Activated naive CD8-positive, alpha-beta T cell treated with anti-CD3 and anti-CD28 coated beads, Interleukin-2, amount 10 ng/mL, durations not matched to agents 7 days and 5 days (primary cell): ENCODE results near the gene MARK1. TPM values are rescaled to one million over a fixed set of nuclear protein-coding genes. Genes with fewer than 3 reads are reported as not detected.
A peak's percentile ranks its signal among the peaks of the same experiment; 100 is the strongest.

Experiments
- ATAC-seq: fragments of 150-1000 bp; cut with Tn5 transposase; one replicate; pipeline ENCODE4 v1.10.0; 2021; ENCODE audit warnings: low read depth, moderate library complexity
- POLR2A ChIA-PET: fragments of 350-600 bp; sonication (Branson Sonifier 250); formaldehyde crosslinking; loops from one replicate; lab custom pipeline; 2021; ENCODE audit warnings: antibody characterized with exemption; lab: Charles Lee
- DNase-seq: peaks from one replicate; pipeline ENCODE4 v3.0.0; 2021
- H3K27ac Mint-ChIP-seq: one replicate; pipeline ENCODE4 v1.8.0; 2022; ENCODE audit warnings: mild to moderate bottlenecking, mixed read lengths
- H3K27me3 Mint-ChIP-seq: one replicate; pipeline ENCODE4 v1.8.0; 2022; ENCODE audit warnings: mild to moderate bottlenecking, moderate library complexity, mixed read lengths
- H3K36me3 Mint-ChIP-seq: one replicate; pipeline ENCODE4 v1.8.0; 2021; ENCODE audit warnings: mild to moderate bottlenecking, mixed read lengths
- H3K4me1 Mint-ChIP-seq: one replicate; pipeline ENCODE4 v1.8.0; 2021; ENCODE audit warnings: mixed read lengths
- H3K4me3 Mint-ChIP-seq: one replicate; pipeline ENCODE4 v1.8.0; 2022; ENCODE audit warnings: mild to moderate bottlenecking, moderate library complexity, mixed read lengths
- H3K9me3 Mint-ChIP-seq: one replicate; pipeline ENCODE4 v1.8.0; 2021; ENCODE audit warnings: mixed read lengths
- total RNA-seq, 2 experiments: library from RNA; stranded (reverse); gene quantifications; one replicate each; pipeline ENCODE4 v1.2.3, GENCODE V29; 2021

The MARK1 gene
- total RNA-seq, 2 experiments from 2014 or later: not detected

DNA sequence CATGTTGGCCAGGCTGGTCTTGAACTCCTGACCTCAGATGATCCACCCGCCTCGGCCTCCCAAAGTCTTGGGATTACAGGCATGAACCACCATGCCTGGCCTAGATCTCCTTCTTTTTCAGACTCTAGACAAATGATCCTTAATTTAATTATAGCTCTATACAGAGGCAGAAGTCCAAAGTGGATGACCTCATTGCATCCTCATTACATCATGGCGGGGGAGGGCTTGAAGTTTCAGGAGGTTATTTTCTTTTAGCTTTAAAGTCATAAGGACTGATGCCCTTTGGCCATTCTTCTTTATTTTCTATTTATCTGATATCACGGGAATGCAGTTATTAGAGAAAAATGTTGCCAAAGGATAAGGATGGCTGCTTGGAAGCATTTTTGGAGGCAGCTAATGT, 14.1 kb upstream of the MARK1 start:
- H3K4me1 Mint-ChIP-seq: no peaks in the 10 kb centered on the region
- no peak overlapping the region for H3K4me3 Mint-ChIP-seq
- H3K9me3 Mint-ChIP-seq: no peaks in the 10 kb centered on the region
- DNase-seq: no peak
- POLR2A ChIA-PET: no interaction called here
- ATAC-seq: no peak
- H3K27ac Mint-ChIP-seq: no peak overlapping the region
- H3K36me3 Mint-ChIP-seq: no peaks in the 10 kb centered on the region
- peaks cover 2% of the 10 kb centered on the region for H3K27me3 Mint-ChIP-seq

DNA sequence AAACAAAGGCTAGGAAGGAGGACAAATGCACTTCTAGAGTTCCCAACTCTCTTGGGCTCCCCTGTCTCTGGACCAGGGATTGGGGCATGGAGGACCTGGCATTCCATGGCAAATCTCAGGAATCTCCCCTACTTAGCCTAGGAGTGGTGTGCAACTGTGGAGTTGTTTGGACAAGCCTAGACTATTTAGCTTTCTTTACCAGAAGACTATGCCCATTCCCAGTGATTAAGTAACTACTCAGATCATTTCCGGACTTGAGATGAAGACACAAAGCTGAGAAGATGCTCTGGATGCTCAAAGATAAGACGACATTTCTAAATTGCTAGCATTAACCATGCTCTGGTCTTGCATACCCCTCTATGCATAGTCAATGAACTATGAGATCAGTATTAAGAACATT, 13.7 kb upstream of the MARK1 start:
- POLR2A ChIA-PET: no interaction called here
- H3K36me3 Mint-ChIP-seq: no peaks in the 10 kb centered on the region
- no peak overlapping the region for H3K27ac Mint-ChIP-seq
- H3K27me3 Mint-ChIP-seq: peaks cover 2% of the 10 kb centered on the region
- H3K9me3 Mint-ChIP-seq: no peaks in the 10 kb centered on the region
- ATAC-seq (no peak), DNase-seq (no peak)
- no peak overlapping the region for H3K4me3 Mint-ChIP-seq
- H3K4me1 Mint-ChIP-seq: no peaks in the 10 kb centered on the region

DNA sequence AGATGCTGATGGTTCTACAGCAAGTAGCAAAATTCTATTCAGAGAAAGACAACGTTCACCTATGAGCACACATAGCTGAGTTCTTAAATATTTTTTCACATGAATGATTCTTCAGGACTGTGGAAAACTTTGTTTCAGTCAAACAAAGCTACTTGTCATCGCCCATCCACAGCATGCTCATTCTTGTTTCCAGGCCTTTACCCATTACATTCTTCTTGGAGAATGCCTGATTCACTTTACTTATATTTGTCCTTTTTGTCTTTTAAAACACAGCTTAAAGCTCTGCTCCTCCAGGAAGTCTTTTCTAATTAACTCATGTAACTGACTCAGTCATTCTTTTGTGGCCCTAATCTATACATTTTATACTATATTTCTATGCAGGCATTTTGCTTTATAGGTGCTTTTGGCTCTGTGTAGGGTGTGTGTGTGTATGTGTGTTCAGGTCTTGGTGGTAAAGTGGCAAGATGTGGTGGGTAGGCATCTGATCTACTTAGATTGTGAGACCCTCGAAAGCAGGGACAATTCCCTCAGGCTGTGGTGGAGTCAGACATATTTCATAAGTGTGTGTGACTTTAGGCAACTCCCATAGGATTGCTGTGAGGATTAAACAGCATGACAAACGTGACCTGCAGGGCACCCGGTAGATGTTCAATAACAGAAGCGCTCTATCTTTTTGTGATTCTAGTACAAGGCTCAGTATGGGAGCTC, 11.8 kb upstream of the MARK1 start:
- ATAC-seq (no peak), DNase-seq (no peak)
- no peaks in the 10 kb centered on the region for H3K4me1 Mint-ChIP-seq
- H3K4me3 Mint-ChIP-seq: no peak overlapping the region
- POLR2A ChIA-PET: no interaction called here
- H3K27me3 Mint-ChIP-seq: peaks cover 13% of the 10 kb centered on the region
- no peak overlapping the region for H3K27ac Mint-ChIP-seq
- H3K9me3 Mint-ChIP-seq: no peaks in the 10 kb centered on the region
- H3K36me3 Mint-ChIP-seq: no peaks in the 10 kb centered on the region

DNA sequence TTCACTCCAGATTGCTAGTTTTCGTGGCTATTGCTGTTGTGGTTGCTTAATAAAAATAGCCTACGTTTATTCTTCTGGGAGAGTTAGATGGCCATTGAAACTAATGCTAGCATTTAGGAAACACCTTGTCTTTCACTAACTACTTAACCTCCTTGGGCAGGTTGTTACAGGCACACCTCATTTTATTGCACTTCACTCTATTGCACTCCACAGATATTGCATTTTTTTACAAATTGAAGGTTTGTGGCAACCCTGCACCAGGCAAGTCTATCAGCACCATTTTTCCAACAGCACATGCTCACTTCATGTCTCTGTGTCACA, 11.3 kb upstream of the MARK1 start:
- no peak overlapping the region for H3K4me3 Mint-ChIP-seq
- no peaks in the 10 kb centered on the region for H3K36me3 Mint-ChIP-seq
- H3K27me3 Mint-ChIP-seq: peaks cover 13% of the 10 kb centered on the region
- DNase-seq (no peak), ATAC-seq (no peak)
- H3K4me1 Mint-ChIP-seq: no peaks in the 10 kb centered on the region
- POLR2A ChIA-PET: no interaction called here
- no peak overlapping the region for H3K27ac Mint-ChIP-seq
- no peaks in the 10 kb centered on the region for H3K9me3 Mint-ChIP-seq

DNA sequence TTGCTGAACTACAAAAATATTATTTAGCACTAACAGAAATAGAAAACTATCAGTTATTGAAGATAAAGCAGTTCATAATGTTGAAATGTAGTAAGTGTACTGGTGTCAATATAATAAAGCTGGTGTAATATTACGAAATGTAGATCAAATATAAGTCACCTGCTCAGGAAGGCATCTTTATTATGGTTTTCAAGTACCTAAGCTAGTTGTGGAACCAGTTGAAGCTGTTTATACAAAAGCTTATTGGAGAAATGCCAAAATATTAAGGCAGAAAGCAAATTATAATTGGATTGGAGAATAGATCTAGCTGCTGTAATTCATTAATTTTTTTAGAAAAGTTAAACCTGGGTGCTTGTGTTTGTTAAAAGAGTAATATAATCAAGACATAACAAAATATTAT, 6.2 kb upstream of the MARK1 start:
- H3K36me3 Mint-ChIP-seq: no peaks in the 10 kb centered on the region
- ATAC-seq: no peak
- H3K9me3 Mint-ChIP-seq: no peaks in the 10 kb centered on the region
- no peak overlapping the region for H3K27ac Mint-ChIP-seq
- H3K27me3 Mint-ChIP-seq: peaks cover 34% of the 10 kb centered on the region
- no peaks in the 10 kb centered on the region for H3K4me1 Mint-ChIP-seq
- POLR2A ChIA-PET: no interaction called here
- no peak overlapping the region for H3K4me3 Mint-ChIP-seq
- no peak for DNase-seq

DNA sequence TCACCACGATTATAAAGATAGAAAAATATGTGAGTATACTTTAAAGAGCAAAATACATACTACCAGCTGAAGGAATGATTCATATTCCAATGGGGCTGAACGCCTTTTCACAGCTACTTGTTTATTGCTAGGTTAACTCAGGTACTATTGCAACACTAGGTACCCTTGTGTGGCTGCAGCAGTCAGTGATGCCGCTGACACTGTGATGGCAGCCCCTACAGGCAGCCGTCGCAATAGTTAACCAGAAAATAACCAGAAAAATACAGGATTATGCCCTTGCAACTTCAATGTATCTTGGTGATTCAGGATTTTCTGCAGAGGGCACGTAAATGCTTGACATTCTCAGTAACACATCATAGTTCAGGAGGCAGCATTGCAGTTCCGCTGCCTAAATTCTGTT, 1.6 kb upstream of the MARK1 start:
- Mint-ChIP-seq H3K36me3 (no peaks in the 10 kb centered on the region), H3K9me3 (no peaks in the 10 kb centered on the region), H3K4me3 (no peak overlapping the region), H3K27me3 (peaks cover 50% of the 10 kb centered on the region), H3K4me1 (peaks cover 11% of the 10 kb centered on the region), H3K27ac (no peak overlapping the region)
- no peak for DNase-seq
- POLR2A ChIA-PET: no interaction called here
- no peak for ATAC-seq

DNA sequence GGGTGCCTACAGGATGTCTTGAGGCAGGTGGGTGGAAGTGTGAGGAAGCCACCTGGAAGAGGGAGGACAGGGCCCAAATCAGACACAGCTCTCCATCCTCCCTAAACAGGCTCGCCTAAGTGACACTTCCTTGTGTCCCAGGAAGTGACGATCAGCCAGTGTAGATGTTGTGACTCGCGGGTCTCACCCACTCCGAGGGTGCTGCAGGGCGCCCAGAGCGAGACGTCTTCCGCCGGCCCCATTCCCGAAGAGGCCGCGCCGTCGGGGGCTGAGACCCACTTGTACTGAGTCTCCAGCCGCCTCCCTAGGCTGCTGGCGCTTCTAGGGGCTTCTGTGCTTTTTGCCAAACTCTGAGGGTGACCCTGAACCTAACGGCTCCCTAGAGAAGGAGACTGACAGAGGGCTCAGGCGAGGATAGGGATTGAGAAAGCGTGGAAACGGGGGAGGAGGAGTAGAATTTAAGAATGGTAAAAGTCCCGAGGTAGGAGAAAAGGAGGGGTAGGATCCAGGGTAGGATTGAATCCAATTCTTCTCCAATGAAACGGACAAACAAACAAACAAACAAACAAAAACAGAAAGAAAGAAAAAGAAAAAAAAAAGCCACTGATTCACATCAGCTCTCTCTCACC, 543 bp upstream of the MARK1 start:
- ATAC-seq (peak; percentile 24), DNase-seq (peak; percentile 31)
- Mint-ChIP-seq H3K27ac (no peak overlapping the region), H3K4me3 (peak overlapping the region; percentile 86), H3K9me3 (no peaks in the 10 kb centered on the region), H3K27me3 (peaks cover 49% of the 10 kb centered on the region), H3K36me3 (no peaks in the 10 kb centered on the region), H3K4me1 (peaks cover 11% of the 10 kb centered on the region)
- POLR2A ChIA-PET: no interaction called here

DNA sequence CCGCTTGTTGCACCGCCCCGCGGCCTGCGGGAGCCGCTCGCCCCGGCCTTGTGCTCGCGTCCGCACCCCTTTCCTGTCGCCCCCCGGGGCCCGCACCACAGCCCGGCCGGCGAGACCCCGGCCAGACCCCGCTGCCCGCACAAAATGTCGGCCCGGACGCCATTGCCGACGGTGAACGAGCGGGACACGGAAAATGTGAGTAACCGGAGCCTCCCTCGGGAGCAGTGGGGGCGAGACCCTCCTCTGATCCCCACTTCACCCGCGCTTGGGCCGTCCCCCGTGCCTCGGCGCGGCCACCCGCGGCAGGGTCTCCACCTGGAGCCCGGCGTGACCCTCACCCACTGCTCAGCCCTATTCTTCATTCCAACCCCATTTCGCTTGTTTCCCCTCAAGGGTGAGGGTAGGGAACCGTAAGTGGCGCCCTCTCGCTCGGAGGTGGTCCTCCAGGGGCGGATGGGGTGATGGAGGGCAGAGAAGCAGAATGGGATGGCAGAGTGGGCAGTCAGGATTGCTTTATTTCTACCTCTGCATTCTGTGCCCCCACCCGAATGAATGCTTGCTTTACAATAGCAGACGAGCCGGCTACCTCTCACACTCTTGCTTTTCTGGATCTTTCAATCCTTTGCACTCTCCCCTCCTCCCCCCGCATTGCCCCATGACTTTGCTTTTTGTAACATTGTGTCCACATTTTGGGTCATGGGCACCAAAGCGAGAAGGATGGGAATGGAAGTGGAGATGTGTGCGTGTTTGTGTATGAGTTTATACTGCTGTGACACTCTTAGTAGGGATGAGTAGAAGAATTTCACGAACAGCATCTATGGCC, 954 bp downstream of the MARK1 start:
- H3K4me3 Mint-ChIP-seq: peak overlapping the region; percentile 52
- peaks cover 45% of the 10 kb centered on the region for H3K27me3 Mint-ChIP-seq
- H3K9me3 Mint-ChIP-seq: peaks cover 1% of the 10 kb centered on the region
- H3K36me3 Mint-ChIP-seq: no peaks in the 10 kb centered on the region
- POLR2A ChIA-PET: no interaction called here
- H3K27ac Mint-ChIP-seq: no peak overlapping the region
- ATAC-seq: peak; percentile 12
- DNase-seq: peak; percentile 28
- H3K4me1 Mint-ChIP-seq: peaks cover 11% of the 10 kb centered on the region

DNA sequence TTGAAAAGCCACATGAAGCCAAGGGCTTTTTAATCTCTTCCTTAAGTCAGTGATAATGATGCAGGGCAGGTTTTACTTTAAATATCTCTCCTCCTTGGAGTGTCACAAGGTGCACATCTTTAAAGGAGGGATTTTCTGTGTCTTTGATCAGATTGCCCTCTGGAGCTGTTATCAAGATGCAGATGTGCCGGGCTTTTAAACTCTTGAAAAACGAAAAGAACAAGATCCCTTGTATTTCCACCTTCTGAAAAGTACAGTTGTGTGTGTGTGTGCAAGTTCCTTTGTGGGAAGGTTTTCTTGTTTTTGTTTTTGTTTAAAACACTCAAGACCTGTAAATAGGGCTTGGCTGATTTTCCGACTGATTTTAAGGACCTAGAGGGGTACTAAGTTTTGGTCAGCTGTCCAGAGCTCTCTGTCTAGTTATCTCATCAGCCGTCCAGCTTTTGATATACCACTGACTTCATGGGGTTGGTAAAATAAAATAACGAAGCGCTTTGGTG, 1.6 kb downstream of the MARK1 start:
- ATAC-seq (no peak), DNase-seq (no peak)
- H3K9me3 Mint-ChIP-seq: peaks cover 1% of the 10 kb centered on the region
- POLR2A ChIA-PET: no interaction called here
- no peaks in the 10 kb centered on the region for H3K36me3 Mint-ChIP-seq
- no peak overlapping the region for H3K27ac Mint-ChIP-seq
- H3K27me3 Mint-ChIP-seq: peaks cover 40% of the 10 kb centered on the region
- peaks cover 11% of the 10 kb centered on the region for H3K4me1 Mint-ChIP-seq
- peak overlapping the region; percentile 52 for H3K4me3 Mint-ChIP-seq

DNA sequence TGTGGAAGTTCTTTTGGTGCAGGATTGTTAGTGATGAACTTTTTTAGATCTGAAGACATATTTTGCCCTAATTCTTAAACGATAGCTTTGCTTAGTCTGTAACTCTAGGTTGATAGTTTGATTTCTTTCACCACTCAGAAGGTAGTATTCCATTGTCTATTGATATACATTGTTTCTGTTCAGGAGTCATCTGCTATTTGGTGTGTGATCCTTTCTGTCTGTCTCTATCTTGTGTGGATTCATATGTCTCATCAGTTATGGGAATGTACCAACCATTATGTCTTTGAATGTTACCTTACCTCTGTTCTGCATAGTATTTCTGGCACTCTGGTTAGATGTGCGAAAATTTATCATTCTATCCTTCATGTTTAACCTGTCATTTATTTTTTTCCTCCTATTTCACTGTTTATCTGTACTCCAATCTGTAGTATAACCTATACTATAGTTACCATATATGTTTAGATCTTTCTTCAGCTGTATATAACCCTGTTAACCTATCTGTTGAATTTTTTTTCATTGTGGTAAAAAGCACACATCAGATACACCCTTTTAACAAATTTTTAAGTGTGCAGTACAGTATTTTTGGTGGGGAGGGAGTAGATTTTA, 5.7 kb downstream of the MARK1 start:
- DNase-seq (no peak), ATAC-seq (no peak)
- Mint-ChIP-seq H3K36me3 (no peaks in the 10 kb centered on the region), H3K27me3 (peaks cover 18% of the 10 kb centered on the region), H3K9me3 (peaks cover 1% of the 10 kb centered on the region), H3K27ac (no peak overlapping the region), H3K4me1 (peaks cover 1% of the 10 kb centered on the region), H3K4me3 (no peak overlapping the region)
- POLR2A ChIA-PET: no interaction called here

DNA sequence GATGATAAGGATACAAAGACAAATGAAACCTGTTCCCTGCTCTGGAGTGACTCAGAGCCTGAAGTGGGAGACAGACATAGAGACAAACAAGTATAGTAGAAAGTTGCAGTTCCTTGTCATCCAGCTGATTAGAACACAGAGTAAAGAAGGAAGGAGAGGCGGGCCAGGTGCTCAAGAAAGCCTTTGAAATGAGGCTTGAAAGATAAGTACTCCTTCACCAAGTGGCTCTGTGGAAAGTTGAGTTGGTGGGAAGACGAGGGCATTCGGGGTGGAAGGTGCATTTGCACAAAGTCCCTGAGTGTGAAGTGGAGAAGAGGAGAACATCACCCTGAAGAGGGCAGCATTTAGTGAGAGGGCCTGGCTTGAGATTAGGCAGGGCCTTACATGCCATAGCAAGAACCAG, 17.0 kb downstream of the MARK1 start:
- Mint-ChIP-seq H3K4me1 (no peaks in the 10 kb centered on the region), H3K36me3 (no peaks in the 10 kb centered on the region), H3K27me3 (peaks cover 2% of the 10 kb centered on the region), H3K9me3 (no peaks in the 10 kb centered on the region), H3K27ac (no peak overlapping the region), H3K4me3 (no peak overlapping the region)
- DNase-seq (no peak), ATAC-seq (no peak)
- POLR2A ChIA-PET: no interaction called here

DNA sequence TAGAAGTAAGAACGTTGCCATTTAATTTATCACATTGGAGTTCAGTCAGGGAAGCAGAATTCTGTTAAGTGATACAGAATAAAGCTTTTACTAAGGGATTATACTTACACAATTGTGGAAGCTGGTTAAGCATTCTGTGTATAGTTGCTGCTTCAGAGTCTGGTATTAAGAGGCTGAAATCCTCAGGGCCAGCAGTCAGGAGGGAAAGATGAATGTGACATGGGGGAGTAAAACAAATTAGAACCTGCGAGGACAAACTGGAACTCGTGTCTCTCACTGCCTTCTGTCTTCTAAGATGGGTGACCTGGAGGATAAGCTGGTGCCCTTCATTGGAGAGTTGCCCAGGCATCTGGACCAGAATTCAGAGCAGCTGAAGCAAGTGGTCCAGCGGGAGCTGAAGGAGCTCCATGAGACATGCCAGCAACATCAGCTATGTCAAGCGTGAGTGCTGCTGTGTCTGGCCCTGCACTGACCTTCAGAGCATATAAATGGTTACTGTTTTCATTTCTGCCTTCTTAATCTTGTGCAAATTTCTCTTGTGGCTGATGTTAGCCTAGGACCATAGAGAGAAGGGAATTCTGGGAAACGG, 23.0 kb downstream of the MARK1 start:
- no peak overlapping the region for H3K4me3 Mint-ChIP-seq
- H3K4me1 Mint-ChIP-seq: no peaks in the 10 kb centered on the region
- H3K27me3 Mint-ChIP-seq: peaks cover 2% of the 10 kb centered on the region
- no peak overlapping the region for H3K27ac Mint-ChIP-seq
- ATAC-seq (no peak), DNase-seq (no peak)
- no peaks in the 10 kb centered on the region for H3K36me3 Mint-ChIP-seq
- POLR2A ChIA-PET: no interaction called here
- no peaks in the 10 kb centered on the region for H3K9me3 Mint-ChIP-seq

DNA sequence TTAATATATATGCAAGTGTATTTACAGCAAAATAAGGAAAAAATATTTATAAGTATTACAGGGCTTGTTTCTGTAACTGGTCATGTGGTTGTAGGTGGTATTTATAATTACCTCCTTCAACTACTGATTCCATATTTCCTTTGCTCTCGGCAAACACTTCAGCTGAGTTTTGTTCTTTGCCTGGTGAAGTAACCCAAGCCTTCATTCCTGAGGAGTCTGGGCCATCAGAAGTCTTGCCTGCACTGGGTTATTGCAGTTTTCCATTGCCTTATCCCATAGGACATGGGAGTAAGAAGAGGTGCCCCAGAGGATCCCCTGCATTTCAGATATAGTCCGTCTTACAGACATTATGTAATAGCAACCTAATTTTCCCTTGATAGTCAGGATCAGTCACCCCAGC, 23.8 kb downstream of the MARK1 start:
- Mint-ChIP-seq H3K9me3 (no peaks in the 10 kb centered on the region), H3K36me3 (no peaks in the 10 kb centered on the region), H3K27me3 (peaks cover 2% of the 10 kb centered on the region), H3K4me1 (no peaks in the 10 kb centered on the region), H3K4me3 (no peak overlapping the region), H3K27ac (no peak overlapping the region)
- ATAC-seq (no peak), DNase-seq (no peak)
- POLR2A ChIA-PET: no interaction called here
